Ascending aorta (tissue), 2 donors: Measurements from ENCODE around the gene EEF1A2. TPM values are rescaled to one million over a fixed set of nuclear protein-coding genes. Genes with fewer than 3 reads are reported as not detected.

ENCODE experiments used
- DNase-seq, 2 donors: peaks; one replicate each; pipeline ENCODE4 v3.0.0-alpha.2; 2019; ENCODE audit warnings: low spot score in 2 of 2
- H3K27ac ChIP-seq, 2 donors: fragments of 200-600 bp; sonication (generic); one replicate each; pipeline ENCODE4 v1.5.1; 2016 to 2017; ENCODE audit warnings: mild to moderate bottlenecking in 1 of 2
- H3K27me3 ChIP-seq: fragments of 200-600 bp; sonication (generic); one replicate; pipeline ENCODE4 v1.5.1; 2017
- H3K36me3 ChIP-seq, 2 donors: fragments of 200-600 bp; sonication (generic); one replicate each; pipeline ENCODE4 v1.5.1; 2016
- H3K4me1 ChIP-seq, 2 donors: fragments of 200-600 bp; sonication (generic); one replicate each; pipeline ENCODE4 v1.5.1; 2016 to 2017; ENCODE audit warnings: mild to moderate bottlenecking in 1 of 2
- H3K4me3 ChIP-seq, 2 donors: fragments of 200-600 bp; sonication (generic); one replicate each; pipeline ENCODE4 v1.5.1; 2016 to 2017; ENCODE audit warnings: mild to moderate bottlenecking in 1 of 2
- H3K9me3 ChIP-seq, 2 donors: fragments of 200-600 bp; sonication (generic); one replicate each; pipeline ENCODE4 v1.5.1; 2016
- intact Hi-C: fragments of 100-400 bp; cut with DNase I; formaldehyde crosslinking; loops from one replicate; pipeline ENCODE4 v1.15.1; 2023
- total RNA-seq: library from RNA; depleted of rRNA; stranded (reverse); fragments of >200 nt; gene quantifications from one replicate; pipeline ENCODE4 v1.1.0, GENCODE V29; 2016
- TF ChIP-seq, protein P1 (sequence below), 3 experiments: fragments of 200-600 bp in 2 of 3; fragments of 450-650 bp in 1 of 3; sonication (generic) in 2 of 3; IDR thresholded peaks; one replicate each; pipeline ENCODE4 v1.5.1; 2016 to 2019; ENCODE audit warnings: antibody characterized with exemption in 3 of 3, mild to moderate bottlenecking in 1 of 3, moderate library complexity in 1 of 3

EEF1A2 gene
- total RNA-seq, 1 donor from 2014 or later: 1.1 TPM

DNA sequence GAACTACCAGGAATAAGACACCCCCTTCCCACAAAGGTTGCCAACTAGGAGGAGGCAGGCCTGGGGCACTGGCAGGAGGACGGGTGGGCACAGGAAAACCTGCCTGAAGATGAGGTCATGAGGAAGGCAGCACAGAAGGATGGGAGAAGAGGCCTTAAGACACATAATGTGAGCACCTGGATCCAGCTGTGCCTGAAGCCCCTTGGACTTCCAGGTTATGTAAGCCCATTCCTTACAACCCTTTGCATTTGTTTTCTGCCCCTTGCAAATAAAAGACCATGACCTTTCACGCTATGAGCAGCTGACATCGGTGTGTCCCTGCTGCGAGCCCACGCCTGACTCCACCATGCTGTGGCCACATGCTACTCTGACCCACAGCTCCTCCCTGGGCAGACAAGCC is 49.9 kb downstream of the EEF1A2 start:
- TF ChIP-seq, protein P1, sequence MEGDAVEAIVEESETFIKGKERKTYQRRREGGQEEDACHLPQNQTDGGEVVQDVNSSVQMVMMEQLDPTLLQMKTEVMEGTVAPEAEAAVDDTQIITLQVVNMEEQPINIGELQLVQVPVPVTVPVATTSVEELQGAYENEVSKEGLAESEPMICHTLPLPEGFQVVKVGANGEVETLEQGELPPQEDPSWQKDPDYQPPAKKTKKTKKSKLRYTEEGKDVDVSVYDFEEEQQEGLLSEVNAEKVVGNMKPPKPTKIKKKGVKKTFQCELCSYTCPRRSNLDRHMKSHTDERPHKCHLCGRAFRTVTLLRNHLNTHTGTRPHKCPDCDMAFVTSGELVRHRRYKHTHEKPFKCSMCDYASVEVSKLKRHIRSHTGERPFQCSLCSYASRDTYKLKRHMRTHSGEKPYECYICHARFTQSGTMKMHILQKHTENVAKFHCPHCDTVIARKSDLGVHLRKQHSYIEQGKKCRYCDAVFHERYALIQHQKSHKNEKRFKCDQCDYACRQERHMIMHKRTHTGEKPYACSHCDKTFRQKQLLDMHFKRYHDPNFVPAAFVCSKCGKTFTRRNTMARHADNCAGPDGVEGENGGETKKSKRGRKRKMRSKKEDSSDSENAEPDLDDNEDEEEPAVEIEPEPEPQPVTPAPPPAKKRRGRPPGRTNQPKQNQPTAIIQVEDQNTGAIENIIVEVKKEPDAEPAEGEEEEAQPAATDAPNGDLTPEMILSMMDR (IDR thresholded peaks at IDR 0.05): no peak
- Histone ChIP-seq H3K9me3 (no peaks in the 10 kb centered on the region), H3K27ac (no peak overlapping the region), H3K4me3 (no peak overlapping the region), H3K27me3 (no peaks in the 10 kb centered on the region), H3K4me1 (peaks cover 0 to under 1% of the 10 kb centered on the region in 2 donors), H3K36me3 (no peaks in the 10 kb centered on the region)
- intact Hi-C loops: no loop called here
- no peak for DNase-seq

DNA sequence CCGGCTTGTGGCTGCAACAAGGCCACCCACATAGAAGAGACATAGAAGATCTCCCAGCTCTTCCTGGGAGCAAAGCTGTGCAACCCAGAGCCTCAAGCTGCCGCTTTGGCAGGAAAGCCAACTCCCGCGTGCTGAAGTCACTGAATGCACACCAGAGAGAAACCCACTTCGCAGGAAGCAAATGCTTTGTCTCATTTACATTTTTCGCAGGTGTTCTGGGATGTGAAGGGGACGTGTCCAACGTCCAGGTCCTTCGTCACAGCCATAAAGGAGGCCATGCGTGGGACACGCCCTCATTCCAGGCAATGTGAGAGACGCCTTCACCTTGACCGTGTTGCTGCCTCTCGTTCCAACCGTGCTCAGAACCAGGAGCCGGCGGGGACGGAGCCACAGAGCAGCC is 50.9 kb downstream of the EEF1A2 start:
- Histone ChIP-seq H3K27ac (no peak overlapping the region), H3K9me3 (no peaks in the 10 kb centered on the region), H3K36me3 (no peaks in the 10 kb centered on the region), H3K27me3 (no peaks in the 10 kb centered on the region), H3K4me1 (no peaks in the 10 kb centered on the region), H3K4me3 (no peak overlapping the region)
- intact Hi-C loops: no loop called here
- TF ChIP-seq, protein P1 (IDR thresholded peaks at IDR 0.05): no peak
- DNase-seq: no peak

DNA sequence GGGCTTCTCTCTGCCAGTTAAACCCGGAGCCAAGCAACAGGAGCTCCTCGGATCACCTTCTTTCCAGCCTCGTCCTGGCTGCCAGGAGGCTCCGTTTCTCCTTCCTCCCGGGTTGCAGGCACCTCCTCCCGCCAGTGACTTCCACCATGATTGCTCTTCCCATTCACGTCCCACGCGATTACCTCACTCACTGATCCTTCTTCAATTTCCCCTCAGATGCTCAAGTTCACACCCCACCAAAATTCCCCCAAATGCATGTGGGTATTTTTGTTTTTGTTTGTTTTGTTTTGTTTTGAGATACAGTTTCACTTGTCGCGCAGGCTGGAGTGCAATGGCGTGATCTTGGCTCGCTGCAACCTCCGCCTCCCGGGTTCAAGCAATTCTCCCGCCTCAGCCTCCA is 51.6 kb downstream of the EEF1A2 start:
- Histone ChIP-seq H3K9me3 (no peaks in the 10 kb centered on the region), H3K27me3 (no peaks in the 10 kb centered on the region), H3K4me1 (no peaks in the 10 kb centered on the region), H3K27ac (no peak overlapping the region), H3K4me3 (no peak overlapping the region), H3K36me3 (no peaks in the 10 kb centered on the region)
- no peak for DNase-seq
- intact Hi-C loops: no loop called here
- TF ChIP-seq, protein P1 (IDR thresholded peaks at IDR 0.05): no peak

DNA sequence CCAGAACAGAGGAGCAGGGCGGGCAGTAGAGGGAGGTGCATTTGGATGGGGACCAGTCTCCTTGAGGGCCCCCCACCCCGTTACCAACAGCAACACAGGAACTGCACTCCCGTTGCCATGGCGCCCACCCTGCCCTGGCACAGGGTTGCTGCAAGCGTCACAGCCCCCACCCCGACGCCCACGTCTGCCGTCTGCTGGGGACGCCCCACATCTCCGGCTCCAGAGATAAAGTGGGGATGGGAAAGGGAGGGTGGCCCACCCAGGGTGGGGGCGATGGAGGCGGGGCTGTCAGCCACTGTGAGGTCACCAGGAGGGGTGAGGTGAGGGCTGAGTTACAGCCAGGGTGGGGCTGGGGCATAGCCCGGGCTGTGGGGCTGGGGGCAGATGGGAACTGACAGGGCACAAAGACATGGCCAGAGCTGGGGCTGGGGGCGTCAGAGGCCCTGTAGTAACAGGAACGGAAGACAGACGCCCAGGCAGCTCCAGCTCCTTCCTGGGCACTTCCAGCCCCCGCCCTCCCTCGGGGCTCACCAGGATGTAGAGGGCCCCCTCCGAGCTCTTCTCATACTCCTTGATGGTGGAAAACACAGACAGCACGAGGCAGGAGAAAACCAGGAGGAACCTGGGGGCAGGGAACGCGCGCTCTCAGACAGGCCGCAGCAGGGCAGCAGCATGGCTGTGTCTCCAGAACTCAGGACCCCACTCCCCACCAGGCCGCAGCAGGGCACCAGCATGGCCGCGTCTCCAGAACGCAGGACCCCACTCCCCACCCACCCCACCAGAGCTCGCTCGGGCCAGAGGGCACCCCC is 52.5 kb downstream of the EEF1A2 start:
- H3K9me3 ChIP-seq: no peaks in the 10 kb centered on the region
- DNase-seq: no peak
- no peak overlapping the region for H3K4me3 ChIP-seq
- H3K27ac ChIP-seq: no peak overlapping the region
- no peaks in the 10 kb centered on the region for H3K4me1 ChIP-seq
- H3K36me3 ChIP-seq: no peaks in the 10 kb centered on the region
- TF ChIP-seq, protein P1 (IDR thresholded peaks at IDR 0.05): no peak
- no peaks in the 10 kb centered on the region for H3K27me3 ChIP-seq
- intact Hi-C loops: no loop called here

GRCh38 chr20:63445075-63445734 is 53.7 kb downstream of the EEF1A2 start:
- TF ChIP-seq, protein P1 (IDR thresholded peaks at IDR 0.05): no peak
- intact Hi-C loops: no loop called here
- no peaks in the 10 kb centered on the region for H3K9me3 ChIP-seq
- no peak overlapping the region for H3K4me3 ChIP-seq
- H3K4me1 ChIP-seq: no peaks in the 10 kb centered on the region
- H3K36me3 ChIP-seq: no peaks in the 10 kb centered on the region
- no peak for DNase-seq
- no peak overlapping the region for H3K27ac ChIP-seq
- H3K27me3 ChIP-seq: no peaks in the 10 kb centered on the region
